WTC11 (cell line): ENCODE measurements around the gene SH3YL1. TPM values are rescaled to one million over a fixed set of nuclear protein-coding genes. Genes with fewer than 3 reads are reported as not detected.

Source experiments
- ATAC-seq: fragments of 200-7000 bp; cut with Tn5 transposase; 2 replicates; pipeline ENCODE4 v1.10.0; 2021; ENCODE audit warnings: mild to moderate bottlenecking, moderate library complexity
- CTCF ChIA-PET: fragments of 300-600 bp; sonication (Branson Sonifier 250); formaldehyde crosslinking; loops from one replicate; lab custom pipeline; 2021; ENCODE audit warnings: antibody characterized with exemption; lab: Charles Lee
- POLR2A ChIA-PET: fragments of 350-600 bp; sonication (Branson Sonifier 250); formaldehyde crosslinking; loops from one replicate; lab custom pipeline; 2021; ENCODE audit warnings: antibody characterized with exemption; lab: Charles Lee
- DNase-seq: peaks from one replicate; pipeline ENCODE4 v3.0.0; 2021; ENCODE audit warnings: low spot score
- H3K27ac Mint-ChIP-seq: 2 replicates; pipeline ENCODE4 v1.8.0; 2021; ENCODE audit warnings: mixed read lengths
- H3K27me3 Mint-ChIP-seq: 2 replicates; pipeline ENCODE4 v1.8.0; 2021; ENCODE audit warnings: low read depth, mild to moderate bottlenecking, moderate library complexity, mixed read lengths
- H3K36me3 Mint-ChIP-seq: 2 replicates; pipeline ENCODE4 v1.8.0; 2021; ENCODE audit warnings: mixed read lengths
- H3K4me1 Mint-ChIP-seq: 2 replicates; pipeline ENCODE4 v1.8.0; 2022; ENCODE audit warnings: mixed read lengths
- H3K4me3 Mint-ChIP-seq: 2 replicates; pipeline ENCODE4 v1.8.0; 2021; ENCODE audit warnings: mild to moderate bottlenecking, moderate library complexity, mixed read lengths
- H3K9me3 Mint-ChIP-seq: 2 replicates; pipeline ENCODE4 v1.8.0; 2021; ENCODE audit warnings: mixed read lengths
- AFF4 ChIP-seq: sonication (generic); formaldehyde crosslinking; IDR thresholded peaks from 2 replicates; pipeline ENCODE4 v1.8.1; 2023; ENCODE audit warnings: mild to moderate bottlenecking, missing genetic modification reagents, borderline replicate concordance
- ATF2 ChIP-seq: sonication (generic); formaldehyde crosslinking; IDR thresholded peaks from 2 replicates; pipeline ENCODE4 v1.8.1; 2022; ENCODE audit warnings: low read depth, missing genetic modification reagents, borderline replicate concordance
- CDX4 ChIP-seq: fragments of 250-450 bp; sonication (Bioruptor Pico); IDR thresholded peaks from 2 replicates; pipeline ENCODE4 v1.9.0; 2021; ENCODE audit warnings: moderate library complexity, mild to moderate bottlenecking, inconsistent platforms, borderline replicate concordance
- CREM ChIP-seq: sonication (generic); formaldehyde crosslinking; IDR thresholded peaks from 2 replicates; pipeline ENCODE4 v1.8.1; 2022; ENCODE audit warnings: mild to moderate bottlenecking, missing genetic modification reagents, moderate library complexity
- EMX1 ChIP-seq: fragments of 250-450 bp; sonication (Bioruptor Pico); IDR thresholded peaks from 2 replicates; pipeline ENCODE4 v1.8.0; 2021; ENCODE audit warnings: mild to moderate bottlenecking
- FOXK1 ChIP-seq: sonication (generic); formaldehyde crosslinking; IDR thresholded peaks from 2 replicates; pipeline ENCODE4 v1.8.0; 2022; ENCODE audit warnings: mild to moderate bottlenecking, moderate library complexity, missing genetic modification reagents
- GABPB1 ChIP-seq: sonication (generic); formaldehyde crosslinking; IDR thresholded peaks from 2 replicates; pipeline ENCODE4 v1.8.1; 2023; ENCODE audit warnings: mild to moderate bottlenecking, missing genetic modification reagents
- GTF2I ChIP-seq: fragments of 250-450 bp; sonication (Bioruptor Pico); conservative IDR thresholded peaks from 2 replicates; pipeline ENCODE4 v1.4.0; 2021; ENCODE audit warnings: mild to moderate bottlenecking
- KAT7 ChIP-seq: sonication (generic); formaldehyde crosslinking; IDR thresholded peaks from 2 replicates; pipeline ENCODE4 v1.8.1; 2023; ENCODE audit warnings: missing genetic modification reagents, mild to moderate bottlenecking, borderline replicate concordance
- MAX ChIP-seq: sonication (generic); formaldehyde crosslinking; IDR thresholded peaks from 2 replicates; pipeline ENCODE4 v1.8.0; 2022; ENCODE audit warnings: mild to moderate bottlenecking, missing genetic modification reagents
- MXD4 ChIP-seq: fragments of 250-450 bp; sonication (Bioruptor Pico); IDR thresholded peaks from 2 replicates; pipeline ENCODE4 v1.8.0; 2021; ENCODE audit warnings: mild to moderate bottlenecking, moderate library complexity, borderline replicate concordance
- NFATC4 ChIP-seq: fragments of 250-450 bp; sonication (Bioruptor Pico); IDR thresholded peaks from 2 replicates; pipeline ENCODE4 v1.9.0; 2021; ENCODE audit warnings: mild to moderate bottlenecking
- TCF7 ChIP-seq: sonication (generic); formaldehyde crosslinking; IDR thresholded peaks from 2 replicates; pipeline ENCODE4 v1.8.0; 2022; ENCODE audit warnings: mild to moderate bottlenecking, low read depth, missing genetic modification reagents, moderate library complexity
- ZNF263 ChIP-seq: sonication (generic); formaldehyde crosslinking; IDR thresholded peaks from 2 replicates; pipeline ENCODE4 v1.8.1; 2022; ENCODE audit warnings: low read depth, mild to moderate bottlenecking, moderate library complexity, missing genetic modification reagents
- total RNA-seq: library from RNA; stranded (reverse); gene quantifications from 3 replicates; pipeline ENCODE4 v1.2.3, GENCODE V29; 2021
- TF ChIP-seq, protein P1 (sequence below): fragments of 250-450 bp; sonication (Bioruptor Pico); conservative IDR thresholded peaks from 2 replicates; pipeline ENCODE4 v1.9.0; 2021; ENCODE audit warnings: mild to moderate bottlenecking
- TF ChIP-seq, protein P2 (sequence below): sonication (generic); formaldehyde crosslinking; IDR thresholded peaks from 2 replicates; pipeline ENCODE4 v1.8.1; 2023; ENCODE audit warnings: mild to moderate bottlenecking, missing genetic modification reagents

Gene SH3YL1
- total RNA-seq, 1 experiment from 2014 or later = 26.4 TPM

DNA sequence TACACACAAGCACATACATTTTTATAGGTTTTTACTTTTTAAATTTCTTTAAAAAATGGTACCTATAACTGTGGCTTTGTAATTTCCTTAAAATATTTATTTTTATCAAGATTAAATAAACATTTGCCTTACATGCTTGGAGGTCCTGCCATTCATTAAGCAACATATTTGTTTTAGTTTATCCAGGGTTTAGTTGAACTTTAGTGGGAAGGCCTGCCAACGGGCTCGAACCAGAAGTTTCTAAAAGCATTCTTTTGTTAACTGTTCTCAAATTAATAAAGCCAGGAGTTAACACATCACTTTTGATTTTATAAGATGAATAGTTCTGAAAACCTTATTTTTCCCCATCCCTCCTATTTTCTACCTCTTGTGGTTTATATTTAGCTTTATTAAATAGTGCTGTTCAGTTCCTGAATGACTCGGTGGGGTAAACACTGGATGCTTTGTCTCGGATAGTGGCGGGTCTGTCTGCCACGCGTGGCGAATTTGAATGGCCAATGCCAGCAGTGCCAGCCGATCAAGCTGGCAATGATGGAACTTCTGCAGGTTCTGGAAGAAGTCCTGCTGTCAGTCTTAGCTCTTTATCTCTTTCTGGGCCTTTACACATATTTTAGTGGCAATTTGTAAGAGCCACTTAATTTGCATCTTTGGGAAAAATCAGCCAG lies 32.2 kb downstream of the SH3YL1 start:
- H3K9me3 Mint-ChIP-seq = no peaks in the 10 kb centered on the region
- no peak overlapping the region for H3K27ac Mint-ChIP-seq
- ChIA-PET POLR2A (no interaction called here), CTCF (no interaction called here)
- H3K27me3 Mint-ChIP-seq = no peaks in the 10 kb centered on the region
- DNase-seq (no peak), ATAC-seq (no peak)
- peaks cover 9% of the 10 kb centered on the region for H3K36me3 Mint-ChIP-seq
- H3K4me1 Mint-ChIP-seq = peaks cover 27% of the 10 kb centered on the region
- H3K4me3 Mint-ChIP-seq = no peak overlapping the region
- TF ChIP-seq MAX (CRISPR knock-in tag) (no peak), ATF2 (no peak), TCF7 (no peak), CDX4 (CRISPR knock-in tag) (no peak), CREM (CRISPR knock-in tag) (no peak), MXD4 (no peak), GABPB1 (no peak), EMX1 (CRISPR knock-in tag) (no peak), KAT7 (CRISPR knock-in tag) (no peak), AFF4 (CRISPR knock-in tag) (no peak), FOXK1 (CRISPR knock-in tag) (no peak), NFATC4 (CRISPR knock-in tag) (no peak), ZNF263 (no peak), GTF2I (CRISPR knock-in tag) (no peak)
- TF ChIP-seq, protein P1, sequence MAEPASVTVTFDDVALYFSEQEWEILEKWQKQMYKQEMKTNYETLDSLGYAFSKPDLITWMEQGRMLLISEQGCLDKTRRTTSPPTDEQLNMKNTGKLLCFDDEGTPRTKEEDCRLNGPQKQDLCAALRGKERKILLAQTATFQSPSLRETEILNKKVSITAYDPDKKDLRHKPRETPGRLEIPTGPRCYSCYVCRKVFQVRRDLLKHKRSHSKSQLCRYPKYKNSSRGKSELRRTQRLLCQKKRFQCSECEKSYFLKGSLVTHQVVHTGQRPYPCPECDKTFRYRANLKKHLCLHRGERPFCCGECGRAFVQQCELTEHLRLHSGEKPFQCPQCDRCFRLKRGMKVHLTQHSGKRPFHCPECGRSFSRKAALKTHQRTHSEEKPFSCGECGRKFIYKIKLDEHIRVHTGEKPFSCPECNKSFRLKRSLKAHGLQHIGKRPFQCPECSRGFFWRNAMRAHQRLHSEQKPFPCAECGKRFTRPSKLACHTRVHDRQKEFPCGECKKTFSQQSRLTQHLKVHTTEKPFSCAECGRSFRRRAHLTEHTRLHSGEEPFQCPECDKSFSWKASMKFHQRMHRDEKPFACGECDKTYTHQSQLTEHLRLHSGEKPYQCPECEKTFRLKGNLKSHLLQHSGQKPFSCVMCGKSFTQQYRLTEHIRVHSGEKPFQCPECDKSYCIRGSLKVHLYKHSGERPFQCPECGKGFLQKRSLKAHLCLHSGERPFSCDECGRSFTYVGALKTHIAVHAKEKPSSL = no peak
- TF ChIP-seq, protein P2, sequence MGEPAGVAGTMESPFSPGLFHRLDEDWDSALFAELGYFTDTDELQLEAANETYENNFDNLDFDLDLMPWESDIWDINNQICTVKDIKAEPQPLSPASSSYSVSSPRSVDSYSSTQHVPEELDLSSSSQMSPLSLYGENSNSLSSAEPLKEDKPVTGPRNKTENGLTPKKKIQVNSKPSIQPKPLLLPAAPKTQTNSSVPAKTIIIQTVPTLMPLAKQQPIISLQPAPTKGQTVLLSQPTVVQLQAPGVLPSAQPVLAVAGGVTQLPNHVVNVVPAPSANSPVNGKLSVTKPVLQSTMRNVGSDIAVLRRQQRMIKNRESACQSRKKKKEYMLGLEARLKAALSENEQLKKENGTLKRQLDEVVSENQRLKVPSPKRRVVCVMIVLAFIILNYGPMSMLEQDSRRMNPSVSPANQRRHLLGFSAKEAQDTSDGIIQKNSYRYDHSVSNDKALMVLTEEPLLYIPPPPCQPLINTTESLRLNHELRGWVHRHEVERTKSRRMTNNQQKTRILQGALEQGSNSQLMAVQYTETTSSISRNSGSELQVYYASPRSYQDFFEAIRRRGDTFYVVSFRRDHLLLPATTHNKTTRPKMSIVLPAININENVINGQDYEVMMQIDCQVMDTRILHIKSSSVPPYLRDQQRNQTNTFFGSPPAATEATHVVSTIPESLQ (CRISPR knock-in tag) = no peak
